Brain pericyte (primary cell): ENCODE measurements around the gene PDE4D.
"Not testable (repeated sequence)": the region's sequence is repeated elsewhere in the genome, so short reads cannot be mapped to it uniquely, and the experiment has no call there.

Experiments used
- DNase-seq: peaks from one replicate; pipeline ENCODE4 v3.0.0-alpha.2; 2012; ENCODE audit warnings: low read depth, low spot score

The PDE4D gene

DNA sequence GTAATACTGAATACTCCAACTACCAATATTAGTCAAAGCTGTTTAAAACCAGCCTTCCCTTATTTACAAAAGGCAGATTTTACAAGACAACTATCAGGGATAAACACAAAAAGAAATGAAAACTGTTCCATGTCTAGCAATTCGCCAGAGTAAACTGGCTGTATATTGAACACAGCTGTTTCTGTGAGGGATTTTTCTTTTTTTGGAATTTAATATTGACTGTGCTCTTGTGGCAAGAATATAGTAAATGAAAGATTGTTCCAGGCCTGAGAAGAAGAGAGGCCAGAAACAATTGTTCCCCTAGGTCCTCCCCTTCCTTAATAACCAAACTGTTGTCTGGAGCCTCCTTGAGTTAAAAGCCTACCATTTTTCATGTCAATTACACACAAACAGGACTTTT is 188.6 kb downstream of the PDE4D start:
- DNase-seq = no peak

DNA sequence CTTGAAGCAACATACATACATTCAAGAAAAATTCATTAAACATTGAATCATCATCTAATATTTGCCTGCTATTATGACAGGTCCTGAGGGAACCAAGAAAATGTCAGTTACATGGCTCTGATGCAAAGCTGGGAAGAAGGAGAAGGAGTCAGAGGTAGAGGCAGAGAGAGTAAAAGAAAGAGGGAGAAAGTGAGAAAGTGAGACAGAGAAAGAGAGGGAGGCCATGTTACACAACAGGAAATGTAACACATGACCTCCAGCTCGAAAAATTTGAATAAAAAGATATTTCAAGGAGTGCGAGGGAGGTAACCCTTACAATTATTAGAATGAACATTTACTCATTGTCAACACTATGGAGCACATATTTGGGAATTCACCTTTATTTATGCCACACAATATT is 189.7 kb downstream of the PDE4D start:
- no peak for DNase-seq

DNA sequence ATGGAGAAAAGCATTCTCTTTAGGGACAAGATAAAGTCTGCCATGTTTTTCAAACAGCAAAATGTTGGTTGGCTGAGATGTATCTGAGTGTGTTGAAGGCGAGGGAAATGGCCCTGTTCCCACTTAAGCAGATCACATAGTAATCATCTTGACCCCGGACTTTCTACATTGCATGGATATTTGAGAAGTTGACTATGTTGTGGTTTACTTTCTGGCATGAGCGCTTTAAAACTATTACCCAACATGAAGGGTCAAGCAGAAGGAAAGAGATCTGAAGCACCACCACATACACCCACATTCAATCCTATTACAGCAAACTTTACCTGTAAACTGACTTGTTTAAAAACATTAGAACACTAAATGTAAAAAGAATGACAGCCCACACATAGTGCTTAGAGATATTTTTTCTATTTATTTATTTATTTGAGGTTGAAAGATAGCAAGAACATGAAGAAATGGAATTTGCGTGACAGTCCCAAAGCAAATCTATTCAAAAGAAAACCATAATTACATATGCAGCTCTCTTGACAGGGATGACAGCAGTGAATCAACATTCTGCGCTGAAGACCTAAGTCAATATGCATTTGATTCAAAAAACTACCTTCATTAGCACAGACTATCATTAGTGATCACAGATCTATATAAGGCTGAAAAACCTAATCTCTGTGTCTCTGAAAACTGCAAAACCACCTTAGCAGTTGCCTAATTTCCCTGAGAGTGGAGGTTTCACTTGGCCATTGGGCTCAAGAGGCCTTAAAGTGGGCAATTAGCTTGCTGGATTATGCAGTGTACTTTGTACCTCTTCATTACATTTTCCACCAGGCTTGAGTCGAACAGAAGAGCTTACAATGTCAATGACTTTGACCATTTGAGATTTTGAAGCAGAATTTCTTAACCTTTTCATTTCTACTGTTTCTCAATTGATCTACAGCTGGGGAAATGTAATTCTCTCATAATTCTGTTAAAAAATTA is 195.0 kb downstream of the PDE4D start:
- no peak for DNase-seq

DNA sequence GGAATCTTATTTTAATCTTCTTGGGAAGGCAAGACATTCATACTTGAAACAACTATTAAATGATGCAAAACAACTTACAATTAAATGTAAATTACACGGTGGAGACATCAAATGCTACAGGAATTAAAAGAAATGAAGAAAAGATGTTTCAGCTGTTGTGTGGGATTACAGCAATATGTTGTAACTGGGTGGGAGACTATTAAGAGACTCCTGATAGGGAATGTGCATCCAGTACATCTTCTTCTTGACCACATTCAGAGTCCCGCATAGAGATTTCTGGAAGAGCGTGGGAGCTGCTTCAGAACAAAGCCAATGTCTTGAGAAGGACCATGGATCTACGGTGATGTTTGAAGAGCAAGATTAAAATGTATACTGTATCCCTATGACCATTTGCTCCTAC is 199.1 kb downstream of the PDE4D start:
- no peak for DNase-seq

DNA sequence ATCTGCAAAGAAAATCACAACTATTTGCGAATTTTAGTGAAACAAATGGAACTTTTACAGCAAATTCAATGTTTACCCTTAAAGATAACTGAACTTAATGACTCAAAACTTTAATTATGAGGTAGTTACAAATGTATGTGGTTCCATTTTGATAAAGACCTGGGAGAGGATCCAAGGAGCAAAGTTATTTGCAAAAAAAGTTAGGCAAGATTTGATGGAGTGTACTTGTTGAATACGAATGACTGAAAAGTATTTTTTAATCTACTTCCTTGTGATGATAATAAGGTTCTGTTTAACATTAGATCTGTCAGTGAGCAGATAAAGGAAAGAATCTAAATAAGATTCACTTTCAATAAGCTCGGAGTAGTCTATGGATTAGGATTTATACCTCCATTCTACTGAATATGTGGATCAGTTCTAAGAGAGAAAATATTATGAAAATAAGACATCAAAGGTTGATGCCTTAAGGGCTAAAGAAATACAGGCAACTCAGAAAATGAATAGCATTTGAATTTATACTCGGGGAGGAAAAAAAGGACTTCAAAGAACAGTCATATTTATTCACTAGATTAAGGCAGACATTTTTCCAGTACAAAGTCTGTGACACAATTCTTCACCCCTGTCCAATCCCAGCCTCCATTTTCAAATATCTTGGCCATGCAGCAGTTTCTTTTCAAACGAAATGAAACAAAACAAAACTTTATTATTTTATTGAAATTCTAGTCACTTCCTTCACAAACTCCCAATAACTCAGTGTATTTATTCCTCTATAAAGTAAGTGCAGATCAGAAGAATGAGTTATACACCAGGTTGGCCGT is 199.8 kb downstream of the PDE4D start:
- DNase-seq = no peak

DNA sequence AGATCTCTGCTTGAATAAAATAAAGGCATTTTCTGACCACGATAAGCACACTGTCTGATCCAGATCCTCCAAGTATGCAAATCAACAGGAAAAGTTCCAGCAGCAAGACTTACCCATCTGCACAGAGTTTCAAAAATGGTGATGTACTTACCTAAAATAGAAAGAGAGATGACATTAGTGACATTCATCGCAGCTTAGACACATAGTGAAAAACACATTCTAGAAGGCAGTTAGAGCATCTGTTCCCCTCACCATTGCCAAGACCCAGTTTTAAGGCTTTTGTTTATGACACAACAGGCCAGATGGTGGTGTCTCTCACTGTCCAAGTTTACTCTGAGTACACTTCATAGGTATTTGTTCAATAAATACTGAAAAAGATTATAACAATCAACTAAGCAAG is 207.7 kb downstream of the PDE4D start:
- no peak for DNase-seq

DNA sequence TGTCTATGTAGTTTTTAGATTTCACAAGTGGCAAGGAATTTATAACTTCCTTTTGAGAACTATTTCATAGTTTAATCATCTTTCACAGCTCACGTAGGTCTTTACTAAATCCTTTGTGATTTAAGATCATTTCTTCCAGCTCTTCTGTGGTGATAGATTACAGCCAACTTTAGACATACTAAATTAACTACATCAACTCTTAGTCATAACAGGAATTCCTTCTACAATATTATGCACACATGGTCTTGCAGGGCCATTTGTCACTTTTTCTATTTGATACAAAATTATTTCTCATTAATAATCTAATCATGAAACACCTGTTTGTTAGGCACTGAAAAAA is 208.4 kb downstream of the PDE4D start:
- DNase-seq = no peak

DNA sequence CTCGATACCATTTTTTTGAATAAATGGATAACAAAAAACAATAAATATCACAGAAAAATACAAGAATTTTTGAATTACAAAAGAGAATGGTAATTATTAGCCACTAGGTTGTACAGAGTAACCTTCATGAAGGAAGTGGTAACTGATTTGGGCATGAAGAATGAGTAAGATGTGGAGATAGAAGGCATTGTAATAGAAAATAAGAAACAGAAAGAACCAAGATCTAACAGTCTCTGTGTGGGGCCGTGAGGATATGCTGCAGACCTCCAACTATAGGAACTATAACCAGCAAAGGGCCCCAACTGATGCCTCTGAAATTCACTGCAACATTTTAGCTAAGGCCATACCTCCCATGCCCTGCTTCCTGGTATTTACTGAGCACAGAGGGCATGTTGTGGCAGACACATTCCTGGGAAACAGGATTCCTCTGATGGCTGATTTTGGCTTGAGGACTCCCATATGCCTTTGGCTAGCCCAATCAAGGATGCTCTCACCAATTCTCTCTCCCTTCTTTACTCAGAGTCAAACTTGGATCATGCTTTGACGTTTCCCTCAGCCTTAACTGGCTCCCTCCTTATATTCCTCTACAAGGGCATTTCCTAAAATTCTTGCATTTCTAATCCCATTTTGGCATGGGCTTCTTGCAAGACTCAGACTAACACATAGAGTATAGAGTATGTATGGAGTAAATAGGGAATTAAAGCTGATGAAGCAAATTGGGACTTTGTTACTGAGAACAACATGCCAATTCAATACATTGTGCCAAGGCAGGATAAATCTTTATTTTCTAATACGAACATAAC is 208.9 kb downstream of the PDE4D start:
- no peak for DNase-seq

DNA sequence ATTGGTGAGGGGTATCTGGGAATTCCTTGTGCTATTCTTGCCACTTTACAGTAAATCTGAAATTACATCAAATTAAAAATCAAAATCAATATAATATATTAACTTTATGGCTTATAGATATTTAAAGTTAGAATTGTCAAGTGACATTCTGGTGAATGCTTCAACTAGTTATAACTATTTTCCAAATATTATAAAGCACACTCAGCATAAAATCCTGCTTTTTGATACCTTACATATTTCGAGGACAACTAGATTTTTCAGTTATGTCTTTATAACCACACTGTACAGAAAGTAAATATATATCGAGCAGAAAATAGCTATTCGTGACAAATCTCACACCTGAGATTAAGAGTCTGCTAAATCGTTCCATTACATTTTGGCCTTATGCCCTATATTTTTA is 210.2 kb downstream of the PDE4D start:
- DNase-seq = no peak

DNA sequence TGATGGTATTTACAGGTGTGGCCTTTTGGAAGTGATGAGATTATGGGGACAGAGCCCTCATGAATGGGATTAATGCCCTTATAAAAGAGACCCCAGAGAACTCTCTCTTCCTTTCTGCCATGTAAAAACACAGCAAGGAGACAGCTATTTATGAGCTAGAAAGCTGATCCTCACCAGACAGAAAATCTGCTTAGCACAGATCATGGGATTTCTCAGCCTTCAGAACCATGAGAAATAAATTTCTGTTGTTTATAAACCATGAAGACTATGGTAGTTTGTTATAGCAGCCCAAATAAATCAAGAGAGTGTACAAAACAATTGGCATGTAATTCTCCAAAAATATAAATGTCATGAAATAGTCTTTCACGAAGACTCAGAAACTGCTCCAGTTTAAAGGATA is 211.0 kb downstream of the PDE4D start:
- no peak for DNase-seq

DNA sequence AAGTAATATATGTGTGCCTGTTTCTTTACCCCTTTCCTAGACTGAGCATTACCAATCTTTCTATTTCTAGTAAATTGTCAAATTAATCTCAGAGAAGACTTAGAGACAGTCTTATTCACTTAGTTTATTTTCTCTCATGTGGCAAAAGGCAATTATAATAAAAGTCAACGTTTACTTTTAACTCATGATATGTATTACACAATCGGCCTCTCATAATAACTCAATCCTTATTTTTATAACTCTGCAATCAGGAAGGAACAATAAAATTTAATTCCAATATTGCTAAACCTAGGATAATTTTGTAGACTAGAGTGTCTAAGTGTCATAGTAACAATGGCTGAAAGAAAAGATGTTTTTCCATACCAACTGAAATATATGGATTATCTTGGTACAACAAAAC is 214.6 kb downstream of the PDE4D start:
- DNase-seq = no peak

DNA sequence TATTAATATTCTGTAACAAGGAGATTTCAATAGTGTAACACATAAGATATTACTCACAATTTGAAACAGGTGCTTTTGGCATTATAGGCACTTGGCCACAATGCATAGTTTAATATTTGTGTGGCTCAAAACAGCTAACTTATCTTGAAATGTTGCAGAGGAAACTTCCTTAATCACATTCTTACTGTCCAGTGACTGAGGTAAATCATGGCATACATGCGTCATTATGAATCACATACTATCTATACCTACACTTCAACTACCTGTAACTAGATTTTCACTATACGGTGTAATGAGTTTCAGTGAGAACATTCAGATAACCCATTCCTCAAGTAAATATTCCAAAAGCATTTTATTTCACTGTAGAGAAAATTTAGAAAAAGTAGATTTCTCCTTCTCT is 218.8 kb downstream of the PDE4D start:
- no peak for DNase-seq

DNA sequence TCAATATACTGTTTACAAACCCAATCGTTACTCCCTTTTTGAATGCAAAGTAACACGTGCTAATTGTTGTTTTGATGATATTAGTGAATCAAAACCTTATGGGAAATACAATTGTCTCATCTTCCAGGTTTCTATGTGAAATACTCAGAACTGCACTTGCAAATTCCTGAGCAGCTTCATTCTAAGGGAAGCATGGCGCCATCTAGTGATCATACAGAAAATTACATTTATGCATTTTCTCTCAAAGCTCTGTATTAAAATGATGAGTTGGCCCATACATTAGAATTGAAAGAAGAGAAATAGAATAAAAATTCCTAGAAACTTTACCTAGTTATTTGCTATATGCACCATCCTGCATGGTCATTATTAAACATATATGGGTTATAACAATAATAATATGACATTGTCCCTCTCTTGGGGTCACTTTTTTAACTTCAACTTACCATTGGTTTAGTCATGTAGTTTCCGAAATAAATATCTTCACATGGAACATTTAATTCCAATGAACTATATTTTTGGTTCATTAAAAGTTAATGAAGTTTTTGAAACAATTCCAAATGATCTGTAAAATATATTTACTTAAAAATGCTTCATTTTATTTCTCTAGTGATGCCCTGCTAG is 220.0 kb downstream of the PDE4D start:
- DNase-seq = no peak

DNA sequence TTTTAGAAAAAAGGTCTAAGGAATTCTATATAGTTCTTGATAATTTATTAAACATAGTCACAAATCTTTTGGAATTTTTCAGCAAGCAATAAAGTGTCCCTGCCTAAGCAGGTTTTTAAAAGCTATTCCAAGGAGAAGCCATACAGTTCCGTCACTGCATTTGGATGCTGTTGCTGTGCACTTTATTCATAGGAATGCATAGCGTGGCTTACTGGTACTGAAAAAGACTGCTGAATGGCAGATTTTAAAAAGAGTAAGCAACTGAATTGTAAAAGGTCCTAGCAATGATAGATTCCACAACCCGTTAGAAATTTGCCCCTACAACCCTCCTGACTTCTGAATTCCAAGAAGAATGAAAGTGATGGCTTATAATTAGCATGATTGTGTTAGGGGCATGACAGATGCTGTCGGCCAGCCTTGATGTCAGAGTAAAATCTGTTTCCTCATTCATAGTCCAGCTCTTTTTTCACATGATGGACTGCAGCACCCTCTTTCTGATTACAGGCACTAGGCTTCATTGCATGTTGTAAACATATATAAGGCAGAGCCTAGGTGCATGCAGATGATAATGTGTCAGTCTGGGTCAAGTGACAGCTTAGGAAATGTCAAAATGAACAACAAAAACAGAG is 227.0 kb downstream of the PDE4D start:
- no peak for DNase-seq

DNA sequence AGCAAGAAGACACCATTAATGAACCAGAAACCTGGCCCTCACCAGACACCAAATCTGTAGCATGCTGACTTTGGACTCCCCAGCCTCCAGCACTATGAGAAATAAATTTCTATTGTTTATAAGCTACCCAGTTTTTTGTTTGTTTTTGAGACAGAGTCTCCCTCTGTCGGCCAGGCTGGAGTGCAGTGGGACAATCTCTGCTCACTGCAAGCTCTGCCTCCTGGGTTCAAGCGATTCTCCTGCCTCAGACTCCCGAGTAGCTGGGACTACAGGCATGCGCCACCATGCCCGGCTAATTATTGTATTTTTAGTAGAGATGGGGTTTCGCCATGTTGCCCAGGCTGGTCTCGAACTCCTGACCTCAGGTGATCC is 227.7 kb downstream of the PDE4D start:
- not testable (repeated sequence) for DNase-seq

DNA sequence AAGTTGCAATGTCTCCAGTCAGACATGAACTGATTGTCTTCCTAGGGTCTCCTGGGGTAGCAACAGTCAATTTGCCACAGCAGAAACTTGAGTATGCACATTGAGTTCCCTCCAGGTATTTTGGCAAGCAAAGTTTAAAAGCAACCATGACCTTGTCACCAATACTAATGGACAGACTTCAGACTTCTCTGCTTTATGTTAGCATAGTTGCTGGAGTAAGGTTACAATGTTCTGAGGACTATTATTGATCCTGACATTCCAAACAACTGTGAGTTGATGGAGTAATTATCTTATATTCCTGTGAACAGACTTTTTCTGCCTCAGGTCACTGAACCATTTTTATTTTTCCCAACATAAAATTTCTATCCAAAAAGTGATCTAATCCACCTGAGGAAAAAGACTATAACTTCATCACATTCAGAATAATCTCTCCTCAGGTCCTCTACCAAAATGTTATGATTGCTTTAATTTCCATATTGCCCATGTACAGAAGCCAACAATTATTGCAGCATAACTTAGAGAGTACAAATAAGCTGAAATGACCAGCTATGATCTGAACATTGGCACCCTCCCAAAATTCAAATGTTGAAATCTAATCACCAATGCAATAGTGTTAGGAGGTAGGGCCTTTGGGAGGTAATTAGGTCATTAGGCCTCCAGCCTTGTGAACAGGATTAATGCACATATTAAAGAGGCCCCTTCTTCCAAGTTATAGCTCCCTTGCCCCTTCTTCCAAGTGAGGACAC is 228.3 kb downstream of the PDE4D start:
- no peak for DNase-seq

DNA sequence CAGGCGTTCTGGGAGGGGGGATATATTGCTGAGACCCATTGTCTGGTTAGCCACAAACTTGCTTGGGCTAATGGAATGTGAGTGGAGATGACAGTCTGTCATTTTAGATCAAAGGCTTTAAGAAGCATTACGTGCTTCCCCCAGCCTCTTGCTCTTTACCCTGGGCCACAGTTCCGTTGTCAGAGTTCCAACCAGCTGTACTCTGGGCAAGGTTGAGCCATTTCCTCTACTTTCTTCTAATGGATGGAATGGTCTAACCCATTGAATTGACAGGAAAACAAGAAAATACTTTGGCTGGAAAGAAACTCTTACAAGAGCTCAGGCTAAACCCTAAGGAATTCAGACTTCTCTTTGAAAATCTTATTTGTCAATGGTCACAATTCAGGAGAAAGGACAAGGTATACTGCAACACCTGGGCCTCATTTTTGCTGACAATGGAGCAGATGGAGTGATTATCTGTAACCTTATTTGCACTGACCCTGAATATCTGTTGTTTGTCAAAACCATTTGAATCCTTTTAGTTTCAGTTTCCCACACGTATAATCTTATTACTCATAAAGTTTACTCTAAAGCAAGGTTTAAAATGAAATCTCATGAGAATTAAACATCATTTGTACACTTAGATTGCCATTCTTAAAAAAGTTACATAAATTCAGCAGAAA is 231.4 kb downstream of the PDE4D start:
- no peak for DNase-seq

DNA sequence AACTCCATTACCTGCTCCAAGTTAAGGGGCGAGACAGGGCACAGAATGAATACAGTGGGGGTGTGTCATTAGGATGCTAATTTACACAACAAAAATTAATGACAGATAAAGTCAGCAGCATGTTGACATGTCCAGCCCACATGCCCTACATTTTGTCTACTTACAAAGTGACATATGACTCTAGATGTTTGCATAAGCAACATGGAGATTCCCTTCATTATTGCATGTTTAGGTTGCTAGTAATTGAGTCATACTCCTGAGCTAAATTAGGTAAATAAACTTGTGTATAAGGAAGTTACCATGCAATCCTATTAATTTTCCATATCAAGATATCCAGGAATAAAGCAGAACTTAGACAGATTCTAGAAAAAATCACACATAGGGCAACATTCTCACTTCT is 232.2 kb downstream of the PDE4D start:
- no peak for DNase-seq

DNA sequence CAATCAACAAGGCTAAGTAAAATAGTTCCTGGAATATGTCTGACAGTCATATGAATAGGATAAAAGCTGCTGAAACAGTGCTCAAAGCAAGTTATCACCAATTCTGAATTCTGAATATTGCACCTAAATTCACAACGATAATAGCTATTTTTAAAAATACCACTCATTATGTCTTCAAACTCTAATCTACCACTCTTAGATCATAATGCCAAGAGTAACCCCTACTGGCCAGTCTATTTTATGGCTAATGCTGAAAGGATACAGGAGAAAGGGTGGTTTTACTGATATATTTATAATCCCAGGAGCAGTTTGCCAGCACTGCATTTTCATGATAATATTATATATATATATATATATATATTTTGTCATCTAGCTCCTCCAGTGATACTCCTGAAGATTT is 232.8 kb downstream of the PDE4D start:
- DNase-seq = no peak
